ENCODE data around the gene COPZ1. TPM values are rescaled to one million over a fixed set of nuclear protein-coding genes. Genes with fewer than 3 reads are reported as not detected.

Gene COPZ1
- total RNA-seq, 1 donor from 2014 or later = 130 TPM

- H3K9me3 Mint-ChIP-seq (ENCODE audit: unreplicated experiment) = no peaks in the 10 kb centered on the region
- peaks cover 6% of the 10 kb centered on the region for H3K36me3 Mint-ChIP-seq (ENCODE audit: low read depth, unreplicated experiment)
- DNase-seq (ENCODE audit: low spot score) = peak; percentile 93
- H3K27me3 Mint-ChIP-seq (ENCODE audit: unreplicated experiment) = peaks cover 12% of the 10 kb centered on the region
- H3K4me1 Mint-ChIP-seq (ENCODE audit: unreplicated experiment) = peaks cover 59% of the 10 kb centered on the region
- TF ChIP-seq, protein P1, sequence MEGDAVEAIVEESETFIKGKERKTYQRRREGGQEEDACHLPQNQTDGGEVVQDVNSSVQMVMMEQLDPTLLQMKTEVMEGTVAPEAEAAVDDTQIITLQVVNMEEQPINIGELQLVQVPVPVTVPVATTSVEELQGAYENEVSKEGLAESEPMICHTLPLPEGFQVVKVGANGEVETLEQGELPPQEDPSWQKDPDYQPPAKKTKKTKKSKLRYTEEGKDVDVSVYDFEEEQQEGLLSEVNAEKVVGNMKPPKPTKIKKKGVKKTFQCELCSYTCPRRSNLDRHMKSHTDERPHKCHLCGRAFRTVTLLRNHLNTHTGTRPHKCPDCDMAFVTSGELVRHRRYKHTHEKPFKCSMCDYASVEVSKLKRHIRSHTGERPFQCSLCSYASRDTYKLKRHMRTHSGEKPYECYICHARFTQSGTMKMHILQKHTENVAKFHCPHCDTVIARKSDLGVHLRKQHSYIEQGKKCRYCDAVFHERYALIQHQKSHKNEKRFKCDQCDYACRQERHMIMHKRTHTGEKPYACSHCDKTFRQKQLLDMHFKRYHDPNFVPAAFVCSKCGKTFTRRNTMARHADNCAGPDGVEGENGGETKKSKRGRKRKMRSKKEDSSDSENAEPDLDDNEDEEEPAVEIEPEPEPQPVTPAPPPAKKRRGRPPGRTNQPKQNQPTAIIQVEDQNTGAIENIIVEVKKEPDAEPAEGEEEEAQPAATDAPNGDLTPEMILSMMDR (IDR thresholded peaks at IDR 0.05; ENCODE audit: unreplicated experiment) = peak; percentile 71
- H3K27ac Mint-ChIP-seq (ENCODE audit: unreplicated experiment) = peak overlapping the region; percentile 81
- peak overlapping the region; percentile 76 for H3K4me3 Mint-ChIP-seq (ENCODE audit: unreplicated experiment)
Observed at GRCh38 chr12:54368709-54369596, 44.0 kb downstream of the COPZ1 start.

DNA sequence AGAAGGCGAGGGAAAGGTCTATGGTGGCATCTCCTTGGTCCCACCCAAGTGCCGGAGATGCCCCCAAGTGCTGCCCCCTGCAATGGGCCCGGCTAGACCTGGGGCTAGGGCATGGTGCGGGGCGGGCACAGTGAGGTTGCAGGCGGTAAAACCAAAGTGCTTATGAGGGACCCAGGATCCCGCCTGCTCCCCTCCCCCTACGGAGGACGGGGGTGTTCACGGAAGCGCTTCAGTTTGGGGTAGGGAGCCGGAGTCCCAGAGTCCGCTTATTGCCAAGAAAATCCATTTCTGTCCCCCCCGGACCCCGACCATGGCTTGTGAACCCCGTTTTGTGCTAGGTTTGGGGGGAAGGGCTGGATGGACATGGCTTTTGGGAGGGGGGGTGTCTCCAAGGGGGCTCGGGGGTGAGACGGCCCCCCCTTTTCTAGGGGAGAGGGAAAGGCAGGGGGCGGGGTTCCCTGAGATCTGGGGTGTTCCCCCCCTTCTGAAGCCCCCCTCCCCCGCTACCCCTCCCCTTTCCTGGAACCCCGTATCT is 44.7 kb downstream of the COPZ1 start:
- H3K27ac Mint-ChIP-seq (ENCODE audit: unreplicated experiment) = peak overlapping the region; percentile 81
- no peak for DNase-seq (ENCODE audit: low spot score)

GRCh38 chr12:54370171-54370730 is 45.3 kb downstream of the COPZ1 start:
- peaks cover 6% of the 10 kb centered on the region for H3K36me3 Mint-ChIP-seq (ENCODE audit: low read depth, unreplicated experiment)
- peaks cover 12% of the 10 kb centered on the region for H3K27me3 Mint-ChIP-seq (ENCODE audit: unreplicated experiment)

More for the DNA sequence above, 44.7 kb downstream of the COPZ1 start:
- H3K36me3 Mint-ChIP-seq (ENCODE audit: low read depth, unreplicated experiment) = peaks cover 6% of the 10 kb centered on the region
- TF ChIP-seq, protein P1 (IDR thresholded peaks at IDR 0.05; ENCODE audit: unreplicated experiment) = no peak
- H3K4me3 Mint-ChIP-seq (ENCODE audit: unreplicated experiment) = no peak overlapping the region
- peaks cover 52% of the 10 kb centered on the region for H3K4me1 Mint-ChIP-seq (ENCODE audit: unreplicated experiment)
- peaks cover 12% of the 10 kb centered on the region for H3K27me3 Mint-ChIP-seq (ENCODE audit: unreplicated experiment)
- no peaks in the 10 kb centered on the region for H3K9me3 Mint-ChIP-seq (ENCODE audit: unreplicated experiment)

DNA sequence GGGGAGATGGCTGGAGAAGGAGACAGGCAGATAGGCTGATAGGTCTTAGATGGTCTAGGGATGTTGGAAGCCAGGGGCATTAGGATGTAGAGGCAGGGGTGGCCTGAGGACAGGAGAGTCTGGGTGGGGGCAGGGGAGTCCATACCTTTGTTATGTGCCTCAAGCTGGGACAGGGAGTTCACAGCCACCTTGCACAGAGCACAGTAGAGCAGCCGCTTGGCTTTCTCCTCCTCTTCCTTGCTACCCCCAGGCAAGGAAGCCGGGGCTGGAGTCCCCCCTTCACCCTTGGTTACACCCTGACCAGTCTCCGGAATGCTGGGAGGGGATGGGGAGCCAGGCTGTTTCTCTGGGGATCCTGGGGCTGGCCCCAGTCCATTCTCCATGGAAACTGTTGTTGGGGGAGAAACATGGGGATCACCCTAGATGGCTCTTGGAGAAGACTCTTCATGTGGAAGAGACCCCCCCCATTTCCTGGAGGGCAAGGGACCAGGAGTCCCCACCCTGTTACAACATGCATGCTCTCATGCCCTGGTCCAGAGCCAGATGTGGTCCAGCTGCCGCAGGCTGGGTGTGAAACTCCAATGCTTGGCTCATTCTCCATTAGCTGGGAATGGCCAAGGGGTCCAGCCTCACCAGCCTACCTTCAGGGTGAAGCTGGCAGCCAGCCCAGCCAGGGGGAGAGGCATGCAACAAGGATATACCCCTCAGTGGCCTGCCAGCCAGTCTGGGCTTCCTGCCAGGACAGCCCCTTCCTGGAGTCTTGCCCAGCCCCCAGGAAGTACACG is 46.6 kb downstream of the COPZ1 start:
- H3K4me3 Mint-ChIP-seq (ENCODE audit: unreplicated experiment) = peak overlapping the region; percentile 71

More at GRCh38 chr12:54370171-54370730, 45.3 kb downstream of the COPZ1 start:
- TF ChIP-seq, protein P1 (IDR thresholded peaks at IDR 0.05; ENCODE audit: unreplicated experiment) = peak; percentile 94
- no peaks in the 10 kb centered on the region for H3K9me3 Mint-ChIP-seq (ENCODE audit: unreplicated experiment)
- H3K4me3 Mint-ChIP-seq (ENCODE audit: unreplicated experiment) = no peak overlapping the region
- H3K27ac Mint-ChIP-seq (ENCODE audit: unreplicated experiment) = no peak overlapping the region
- peaks cover 50% of the 10 kb centered on the region for H3K4me1 Mint-ChIP-seq (ENCODE audit: unreplicated experiment)
- DNase-seq (ENCODE audit: low spot score) = peak; percentile 92

More for the DNA sequence above, 46.6 kb downstream of the COPZ1 start:
- Mint-ChIP-seq H3K36me3 (ENCODE audit: low read depth, unreplicated experiment) (peaks cover 11% of the 10 kb centered on the region), H3K9me3 (ENCODE audit: unreplicated experiment) (no peaks in the 10 kb centered on the region), H3K27me3 (ENCODE audit: unreplicated experiment) (peaks cover 12% of the 10 kb centered on the region), H3K27ac (ENCODE audit: unreplicated experiment) (peak overlapping the region; percentile 18), H3K4me1 (ENCODE audit: unreplicated experiment) (peaks cover 50% of the 10 kb centered on the region)
- TF ChIP-seq, protein P1 (IDR thresholded peaks at IDR 0.05; ENCODE audit: unreplicated experiment) = no peak
- no peak for DNase-seq (ENCODE audit: low spot score)
